Measurements from ENCODE around the gene ACTL8.

The ACTL8 gene

GRCh38 chr1:17755120-17755519, at the start of gene ACTL8:
Gene ACTL8, plus strand, starts transcription at chr1:17755333. Its CDS starts 67,676 bp downstream, at chr1:17823009.
- no peak for DNase-seq (ENCODE audit: low spot score)

GRCh38 chr1:17706445-17706844, 48.7 kb upstream of the ACTL8 start:
- no peak for DNase-seq (ENCODE audit: low spot score)

GRCh38 chr1:17709981-17710380, 45.2 kb upstream of the ACTL8 start:
- DNase-seq (ENCODE audit: low spot score), result no peak

GRCh38 chr1:17710889-17711576, 44.1 kb upstream of the ACTL8 start:
- no peak for DNase-seq (ENCODE audit: low spot score)

GRCh38 chr1:17711577-17711910, 43.6 kb upstream of the ACTL8 start:
- no peak for DNase-seq (ENCODE audit: low spot score)

- no peak for DNase-seq (ENCODE audit: low spot score)
Observed at GRCh38 chr1:17711941-17712340, 43.2 kb upstream of the ACTL8 start.

GRCh38 chr1:17713993-17714392, 41.1 kb upstream of the ACTL8 start:
- DNase-seq (ENCODE audit: low spot score), result no peak

GRCh38 chr1:17717594-17718535, 37.3 kb upstream of the ACTL8 start:
- no peak for DNase-seq (ENCODE audit: low spot score)

- DNase-seq (ENCODE audit: low spot score), result peak; percentile 59
Observed at GRCh38 chr1:17719874-17720273, 35.3 kb upstream of the ACTL8 start.

- no peak for DNase-seq (ENCODE audit: low spot score)
Observed at GRCh38 chr1:17721444-17721843, 33.7 kb upstream of the ACTL8 start.

- no peak for DNase-seq (ENCODE audit: low spot score)
Observed at GRCh38 chr1:17723684-17724083, 31.4 kb upstream of the ACTL8 start.

GRCh38 chr1:17724150-17724549, 31.0 kb upstream of the ACTL8 start:
- DNase-seq (ENCODE audit: low spot score), result no peak

GRCh38 chr1:17725084-17725719, 29.9 kb upstream of the ACTL8 start:
- no peak for DNase-seq (ENCODE audit: low spot score)

- no peak for DNase-seq (ENCODE audit: low spot score)
Observed at GRCh38 chr1:17725811-17726582, 29.1 kb upstream of the ACTL8 start.

- DNase-seq (ENCODE audit: low spot score), result no peak
Observed at GRCh38 chr1:17728123-17728712, 26.9 kb upstream of the ACTL8 start.

- DNase-seq (ENCODE audit: low spot score), result no peak
Observed at GRCh38 chr1:17729248-17729647, 25.9 kb upstream of the ACTL8 start.

GRCh38 chr1:17729909-17730308, 25.2 kb upstream of the ACTL8 start:
- no peak for DNase-seq (ENCODE audit: low spot score)

- DNase-seq (ENCODE audit: low spot score), result no peak
Observed at GRCh38 chr1:17731460-17731859, 23.7 kb upstream of the ACTL8 start.

GRCh38 chr1:17732475-17732874, 22.7 kb upstream of the ACTL8 start:
- DNase-seq (ENCODE audit: low spot score), result peak; percentile 70

GRCh38 chr1:17733661-17734060, 21.5 kb upstream of the ACTL8 start:
- no peak for DNase-seq (ENCODE audit: low spot score)

GRCh38 chr1:17734609-17735008, 20.5 kb upstream of the ACTL8 start:
- DNase-seq (ENCODE audit: low spot score), result no peak

- no peak for DNase-seq (ENCODE audit: low spot score)
Observed at GRCh38 chr1:17735348-17735747, 19.8 kb upstream of the ACTL8 start.

Data from GM03348 (cell line).